NB4 (cell line): ENCODE results near the gene UGT1A4.
"Not testable (repeated sequence)": the region's sequence is repeated elsewhere in the genome, so short reads cannot be mapped to it uniquely, and the experiment has no call there.

ENCODE experiments used
- DNase-seq: peaks from one replicate; pipeline ENCODE4 v3.0.0; 2010; ENCODE audit warnings: low read depth
- H3K4me3 ChIP-seq: one replicate; pipeline ENCODE4 v1.5.1; 2011; ENCODE audit warnings: mild to moderate bottlenecking, low read depth, low read length, moderate library complexity
- MYC ChIP-seq: IDR thresholded peaks from 2 replicates; pipeline ENCODE4 v1.6.1; 2011; ENCODE audit warnings: low read depth, low read length
- POLR2A ChIP-seq: IDR thresholded peaks from 2 replicates; pipeline ENCODE4 v1.6.1; 2011; ENCODE audit warnings: mild to moderate bottlenecking; ENCODE audit not compliant: insufficient read length; ENCODE audit errors: extremely low read depth
- TF ChIP-seq, protein P1 (sequence below): IDR thresholded peaks from one replicate; pipeline ENCODE4 v1.5.1; 2012; ENCODE audit warnings: low read depth, low read length
- TF ChIP-seq, protein P2 (sequence below): IDR thresholded peaks from 2 replicates; pipeline ENCODE4 v1.6.1; 2011; ENCODE audit warnings: low read depth, low read length

Gene UGT1A4

DNA sequence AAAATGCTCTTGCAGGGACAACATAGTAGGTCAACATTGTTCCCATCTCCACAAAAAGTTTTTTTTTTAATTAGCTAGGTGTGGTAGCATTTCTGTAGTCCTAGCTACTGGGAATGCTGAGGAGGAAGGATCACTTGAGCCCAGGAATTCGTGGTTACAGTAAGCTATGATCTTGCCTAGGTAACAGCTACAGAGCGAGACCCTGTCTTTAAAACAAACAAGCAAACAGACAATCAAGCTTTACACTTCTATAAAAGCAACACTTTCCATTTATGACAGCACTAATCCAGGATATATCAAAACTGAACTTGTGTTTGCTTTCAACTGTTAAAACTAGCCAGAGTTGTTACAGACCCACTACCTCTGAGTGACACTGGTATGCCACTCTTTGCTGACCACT is 22.3 kb downstream of the UGT1A4 start:
- DNase-seq, result no peak
- TF ChIP-seq, protein P1, sequence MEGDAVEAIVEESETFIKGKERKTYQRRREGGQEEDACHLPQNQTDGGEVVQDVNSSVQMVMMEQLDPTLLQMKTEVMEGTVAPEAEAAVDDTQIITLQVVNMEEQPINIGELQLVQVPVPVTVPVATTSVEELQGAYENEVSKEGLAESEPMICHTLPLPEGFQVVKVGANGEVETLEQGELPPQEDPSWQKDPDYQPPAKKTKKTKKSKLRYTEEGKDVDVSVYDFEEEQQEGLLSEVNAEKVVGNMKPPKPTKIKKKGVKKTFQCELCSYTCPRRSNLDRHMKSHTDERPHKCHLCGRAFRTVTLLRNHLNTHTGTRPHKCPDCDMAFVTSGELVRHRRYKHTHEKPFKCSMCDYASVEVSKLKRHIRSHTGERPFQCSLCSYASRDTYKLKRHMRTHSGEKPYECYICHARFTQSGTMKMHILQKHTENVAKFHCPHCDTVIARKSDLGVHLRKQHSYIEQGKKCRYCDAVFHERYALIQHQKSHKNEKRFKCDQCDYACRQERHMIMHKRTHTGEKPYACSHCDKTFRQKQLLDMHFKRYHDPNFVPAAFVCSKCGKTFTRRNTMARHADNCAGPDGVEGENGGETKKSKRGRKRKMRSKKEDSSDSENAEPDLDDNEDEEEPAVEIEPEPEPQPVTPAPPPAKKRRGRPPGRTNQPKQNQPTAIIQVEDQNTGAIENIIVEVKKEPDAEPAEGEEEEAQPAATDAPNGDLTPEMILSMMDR, result no peak
- TF ChIP-seq, protein P2, sequence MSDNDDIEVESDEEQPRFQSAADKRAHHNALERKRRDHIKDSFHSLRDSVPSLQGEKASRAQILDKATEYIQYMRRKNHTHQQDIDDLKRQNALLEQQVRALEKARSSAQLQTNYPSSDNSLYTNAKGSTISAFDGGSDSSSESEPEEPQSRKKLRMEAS, result no peak
- TF ChIP-seq MYC, result no peak
- H3K4me3 ChIP-seq, result no peak overlapping the region

DNA sequence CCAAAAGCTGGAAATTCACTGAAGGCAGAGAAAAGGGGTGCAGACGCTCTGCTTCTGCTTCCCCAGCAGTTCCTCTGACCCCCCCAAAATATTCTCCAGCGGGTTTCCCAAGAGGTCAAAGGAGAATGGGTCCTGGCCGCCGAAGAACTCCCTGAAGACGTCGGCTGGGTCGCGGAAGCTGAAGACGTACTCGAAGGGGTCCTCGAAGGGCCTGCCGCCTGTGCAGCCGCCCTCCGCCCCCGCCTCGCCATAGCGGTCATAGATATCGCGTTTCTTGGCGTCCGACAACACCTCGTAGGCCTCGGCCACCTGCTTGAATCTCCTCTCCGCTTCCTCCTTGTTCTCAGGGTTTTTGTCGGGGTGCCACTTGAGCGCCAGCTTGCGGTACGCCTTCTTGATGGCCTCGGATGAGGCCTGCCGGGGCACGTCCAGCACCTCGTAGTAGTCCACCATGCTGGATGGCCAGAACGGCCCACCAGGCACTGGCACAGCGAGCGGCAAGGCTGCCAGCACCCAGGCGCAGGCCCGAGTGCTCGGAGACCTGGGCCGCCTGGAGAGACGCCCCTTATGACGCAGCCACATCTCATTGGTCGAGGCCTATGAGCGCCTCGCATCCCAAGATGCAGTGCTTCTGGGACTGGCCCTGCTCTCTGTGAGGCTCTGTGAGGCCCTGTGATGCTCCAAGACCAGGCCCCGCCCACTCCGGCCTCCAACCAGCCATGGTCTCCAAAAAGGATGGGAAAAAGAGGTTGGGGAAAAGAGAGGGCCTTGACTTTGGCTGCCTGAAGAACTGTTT is 25.1 kb downstream of the UGT1A4 start:
- H3K4me3 ChIP-seq, result no peak overlapping the region
- no peak for DNase-seq
- TF ChIP-seq, protein P2, result no peak
- TF ChIP-seq, protein P1, result no peak
- TF ChIP-seq MYC, result no peak
- no peak for TF ChIP-seq POLR2A

DNA sequence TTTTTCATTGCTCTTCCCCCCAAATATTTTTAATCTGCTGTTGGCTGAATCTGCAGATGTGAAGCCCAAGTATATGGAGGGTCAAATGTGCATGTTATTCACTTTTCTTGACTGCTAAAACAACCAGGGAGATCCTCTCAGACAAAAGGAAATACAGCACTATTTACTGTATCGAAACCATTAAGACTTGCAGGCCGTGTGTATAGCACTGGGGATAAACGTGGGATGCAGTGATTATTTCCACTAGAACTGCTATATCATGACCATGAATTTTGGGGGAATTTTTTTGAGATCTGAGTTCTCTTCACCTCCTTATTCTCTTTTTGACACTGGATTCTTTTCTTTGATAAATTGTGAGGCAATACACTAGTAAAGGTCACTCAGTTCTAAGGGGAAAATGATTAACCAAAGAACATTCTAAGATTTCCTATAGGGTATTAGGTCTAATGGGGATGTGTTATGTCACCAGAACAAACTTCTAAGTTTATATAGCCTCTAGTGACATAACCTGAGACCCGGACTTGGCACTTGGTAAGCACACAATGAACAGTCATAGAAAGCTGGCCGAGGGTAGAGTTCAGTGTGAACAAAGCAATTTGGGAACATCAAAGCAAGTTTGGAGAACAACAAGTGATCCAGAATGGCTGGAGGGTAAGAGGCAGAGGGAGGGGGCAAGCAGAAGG is 26.7 kb downstream of the UGT1A4 start:
- no peak for DNase-seq
- no peak overlapping the region for H3K4me3 ChIP-seq
- TF ChIP-seq POLR2A (no peak), MYC (no peak)
- TF ChIP-seq, protein P2, result no peak
- TF ChIP-seq, protein P1, result no peak

DNA sequence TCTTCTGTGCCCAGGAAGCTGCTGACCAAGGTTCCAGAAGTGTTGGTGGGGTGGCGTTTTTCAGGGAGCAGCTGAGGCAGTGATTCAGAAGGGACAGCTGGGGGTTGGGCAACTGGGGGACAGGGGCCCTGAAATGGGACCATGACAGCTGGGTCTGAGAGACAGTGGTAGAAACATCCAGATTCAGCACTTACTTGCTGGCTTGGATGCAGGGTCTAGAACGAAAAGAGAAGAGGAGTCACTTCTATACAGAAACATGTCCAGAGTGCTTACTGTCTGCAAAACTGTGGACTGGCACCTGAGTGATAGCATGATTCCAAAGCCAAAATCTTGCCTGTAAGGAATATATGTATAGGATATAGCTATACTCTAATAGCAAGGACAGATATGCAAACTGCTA is 27.3 kb downstream of the UGT1A4 start:
- DNase-seq, H3K4me3 ChIP-seq: not testable (repeated sequence)

DNA sequence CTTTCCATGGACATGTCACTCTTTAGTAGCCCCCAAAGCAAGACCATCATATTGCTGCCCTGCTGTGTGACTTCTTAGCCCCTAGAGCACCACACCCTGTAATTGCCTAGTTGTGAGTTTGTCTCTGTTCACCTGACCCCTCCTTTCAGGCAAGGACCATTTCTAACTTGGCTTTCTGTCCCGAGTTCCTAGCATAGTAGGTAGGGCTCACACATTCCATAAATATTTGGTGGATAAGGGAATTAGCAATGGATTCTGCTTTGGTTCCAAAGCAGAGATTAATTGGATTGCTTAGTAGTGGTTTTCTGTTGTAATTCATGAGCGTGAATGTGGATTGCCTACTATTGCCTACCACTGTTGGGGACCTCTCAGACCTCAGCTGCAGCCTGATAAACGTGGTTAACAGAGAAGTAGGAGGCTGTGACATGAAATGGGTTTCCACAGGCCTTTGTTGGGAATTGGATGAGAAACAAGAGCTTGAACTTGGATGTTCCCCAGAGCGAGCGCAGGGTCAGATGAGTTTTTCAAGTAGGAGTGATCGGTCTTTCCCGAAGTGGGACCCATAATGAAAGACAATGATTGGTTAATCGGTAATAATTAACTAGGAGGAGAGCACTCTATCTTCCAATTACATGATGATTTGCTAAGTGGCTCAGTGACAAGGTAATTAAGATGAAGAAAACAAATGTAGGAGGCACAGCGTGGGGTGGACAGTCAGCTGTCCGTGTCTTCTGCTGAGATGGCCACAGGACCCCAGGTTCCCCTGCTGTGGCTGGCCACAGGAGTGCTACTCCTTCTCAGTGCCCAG is 28.1 kb downstream of the UGT1A4 start:
- TF ChIP-seq, protein P1, result no peak
- TF ChIP-seq MYC (no peak), POLR2A (no peak)
- TF ChIP-seq, protein P2, result no peak
- no peak for DNase-seq
- no peak overlapping the region for H3K4me3 ChIP-seq

DNA sequence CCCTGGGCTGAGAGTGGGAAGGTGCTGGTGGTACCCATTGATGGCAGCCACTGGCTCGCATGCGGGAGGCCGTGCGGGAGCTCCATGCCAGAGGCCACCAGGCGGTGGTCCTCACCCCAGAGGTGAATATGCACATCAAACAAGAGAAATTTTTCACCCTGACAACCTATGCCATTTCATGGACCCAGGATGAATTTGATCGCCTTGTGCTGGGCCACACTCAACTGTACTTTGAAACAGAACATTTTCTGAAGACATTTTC is 28.7 kb downstream of the UGT1A4 start:
- TF ChIP-seq, protein P2, result no peak
- TF ChIP-seq, protein P1, result no peak
- DNase-seq, result no peak
- no peak overlapping the region for H3K4me3 ChIP-seq

DNA sequence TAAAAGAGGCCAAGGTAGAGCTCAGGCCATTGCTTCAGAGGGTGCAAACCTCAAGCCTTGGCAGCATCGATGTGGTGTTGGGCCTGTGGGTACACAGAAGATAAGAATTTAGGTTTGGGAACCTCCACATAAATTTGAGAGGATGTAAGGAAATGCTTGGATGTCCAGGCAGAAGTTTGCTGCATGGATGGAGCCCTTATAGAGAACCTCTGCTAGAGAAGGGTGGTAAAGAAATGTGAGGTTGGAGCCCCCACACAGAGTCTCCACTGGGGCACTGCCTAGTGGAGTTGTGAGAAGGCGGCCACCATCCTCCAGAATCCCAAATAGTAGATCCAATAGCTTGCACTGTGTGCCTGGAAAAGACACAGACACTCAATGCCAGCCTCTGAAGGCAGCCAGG is 32.2 kb downstream of the UGT1A4 start:
- DNase-seq, H3K4me3 ChIP-seq: not testable (repeated sequence)

DNA sequence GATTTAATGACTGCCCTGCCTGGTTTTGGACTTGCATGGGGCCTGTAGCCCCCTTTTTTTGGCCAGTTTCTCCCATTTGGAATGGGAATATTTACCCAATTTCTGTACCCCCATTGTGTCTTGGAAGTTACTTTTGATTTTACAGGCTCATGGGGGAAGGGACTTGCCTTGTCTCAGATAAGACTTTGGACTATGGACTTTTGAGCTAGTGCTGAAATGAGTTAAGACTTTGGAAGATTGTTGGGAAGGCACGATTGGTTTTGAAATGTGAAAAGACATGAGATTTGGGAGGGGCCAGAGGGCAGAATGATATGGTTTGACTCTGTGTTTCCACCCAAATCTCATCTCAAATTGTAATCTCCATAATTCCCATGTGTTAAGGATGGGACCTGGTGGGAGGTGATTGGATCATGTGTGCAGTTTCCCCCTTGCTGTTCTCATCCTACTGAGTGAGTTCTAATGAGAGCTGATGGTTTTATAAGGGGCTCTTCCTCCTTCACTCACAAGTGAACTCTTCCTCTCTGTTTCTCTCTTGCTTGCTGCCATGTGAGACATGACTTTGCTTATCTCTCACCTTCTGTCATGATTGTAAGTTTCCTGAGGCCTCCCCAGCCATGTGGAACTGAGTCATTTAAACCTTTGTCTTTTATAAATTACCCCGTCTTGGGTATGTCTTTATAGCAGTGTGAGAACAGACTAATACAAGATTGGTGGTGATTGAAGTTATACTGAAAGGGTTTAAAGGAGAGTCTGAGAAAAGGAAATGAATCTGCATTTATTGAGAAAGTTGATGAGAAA is 32.9 kb downstream of the UGT1A4 start:
- H3K4me3 ChIP-seq, DNase-seq: not testable (repeated sequence)
